ENCODE data around the gene ACP2. TPM values are rescaled to one million over a fixed set of nuclear protein-coding genes. Genes with fewer than 3 reads are reported as not detected.

Gene ACP2
- total and polyA plus RNA-seq, 4 donors = 40.3 to 94.4 (median 79.3) TPM

DNA sequence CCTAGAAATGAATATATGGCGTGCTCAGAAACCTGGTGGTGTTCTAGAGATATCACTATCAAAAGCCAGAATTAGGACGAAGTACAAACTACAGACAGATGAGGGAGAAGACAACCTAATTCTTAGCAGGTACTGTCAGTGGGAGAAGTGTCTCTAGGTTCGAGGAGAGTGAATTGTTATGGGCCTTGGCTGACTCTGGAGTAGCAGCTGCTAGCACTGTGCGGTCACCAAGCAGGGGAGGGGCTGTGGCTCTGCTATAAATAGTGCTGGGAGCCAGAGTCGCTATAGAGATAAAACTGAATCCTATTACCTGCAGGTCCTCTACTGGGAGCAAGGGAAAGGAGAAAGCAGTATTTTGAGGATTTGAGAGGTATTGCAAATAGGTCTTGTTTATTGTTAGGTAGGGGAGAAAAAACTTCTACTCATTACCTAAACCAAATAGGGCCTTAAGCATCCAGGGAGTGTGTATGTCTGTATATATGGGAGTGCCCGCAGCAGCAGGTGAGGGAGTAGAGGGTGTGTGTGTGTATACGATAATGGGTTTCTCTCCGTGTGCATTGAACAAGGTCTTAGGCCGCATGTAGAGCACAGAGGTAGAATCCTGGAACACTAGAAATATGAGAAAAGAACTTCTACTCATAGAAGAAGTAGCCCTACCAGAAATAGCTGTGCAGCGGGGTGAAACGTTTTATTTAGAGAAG, 23.5 kb upstream of the ACP2 start:
- TF ChIP-seq FOXA1 (IDR thresholded peaks at IDR 0.05) = no peak
- TF ChIP-seq ZBTB33 (IDR thresholded peaks at IDR 0.05) = no peak
- TF ChIP-seq, protein P1, sequence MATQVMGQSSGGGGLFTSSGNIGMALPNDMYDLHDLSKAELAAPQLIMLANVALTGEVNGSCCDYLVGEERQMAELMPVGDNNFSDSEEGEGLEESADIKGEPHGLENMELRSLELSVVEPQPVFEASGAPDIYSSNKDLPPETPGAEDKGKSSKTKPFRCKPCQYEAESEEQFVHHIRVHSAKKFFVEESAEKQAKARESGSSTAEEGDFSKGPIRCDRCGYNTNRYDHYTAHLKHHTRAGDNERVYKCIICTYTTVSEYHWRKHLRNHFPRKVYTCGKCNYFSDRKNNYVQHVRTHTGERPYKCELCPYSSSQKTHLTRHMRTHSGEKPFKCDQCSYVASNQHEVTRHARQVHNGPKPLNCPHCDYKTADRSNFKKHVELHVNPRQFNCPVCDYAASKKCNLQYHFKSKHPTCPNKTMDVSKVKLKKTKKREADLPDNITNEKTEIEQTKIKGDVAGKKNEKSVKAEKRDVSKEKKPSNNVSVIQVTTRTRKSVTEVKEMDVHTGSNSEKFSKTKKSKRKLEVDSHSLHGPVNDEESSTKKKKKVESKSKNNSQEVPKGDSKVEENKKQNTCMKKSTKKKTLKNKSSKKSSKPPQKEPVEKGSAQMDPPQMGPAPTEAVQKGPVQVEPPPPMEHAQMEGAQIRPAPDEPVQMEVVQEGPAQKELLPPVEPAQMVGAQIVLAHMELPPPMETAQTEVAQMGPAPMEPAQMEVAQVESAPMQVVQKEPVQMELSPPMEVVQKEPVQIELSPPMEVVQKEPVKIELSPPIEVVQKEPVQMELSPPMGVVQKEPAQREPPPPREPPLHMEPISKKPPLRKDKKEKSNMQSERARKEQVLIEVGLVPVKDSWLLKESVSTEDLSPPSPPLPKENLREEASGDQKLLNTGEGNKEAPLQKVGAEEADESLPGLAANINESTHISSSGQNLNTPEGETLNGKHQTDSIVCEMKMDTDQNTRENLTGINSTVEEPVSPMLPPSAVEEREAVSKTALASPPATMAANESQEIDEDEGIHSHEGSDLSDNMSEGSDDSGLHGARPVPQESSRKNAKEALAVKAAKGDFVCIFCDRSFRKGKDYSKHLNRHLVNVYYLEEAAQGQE (IDR thresholded peaks at IDR 0.05) = no peak
- TF ChIP-seq RXRA (IDR thresholded peaks at IDR 0.05) = no peak
- Histone ChIP-seq H3K36me3 (ENCODE audit: control insufficient read depth in 4 of 4, insufficient read depth in 3 of 4, low read depth in 1 of 4, low read length in 3 of 4) (peaks cover 12 to 28% (median 22%) of the 10 kb centered on the region in 4 donors), H3K9me3 (ENCODE audit: control insufficient read depth in 4 of 4, low read length in 3 of 4) (no peaks in the 10 kb centered on the region), H3K27ac (ENCODE audit: low read depth in 1 of 2, low read length in 2 of 2) (no peak overlapping the region), H3K4me3 (ENCODE audit: low read depth in 1 of 3, low read length in 3 of 3) (no peak overlapping the region), H3K4me1 (ENCODE audit: control insufficient read depth in 4 of 4, insufficient read depth in 4 of 4, low read length in 3 of 4) (peaks cover 0 to 28% (median 20%) of the 10 kb centered on the region in 4 donors), H3K9ac (ENCODE audit: low read depth in 1 of 2, low read length in 2 of 2) (no peak overlapping the region), H3K27me3 (ENCODE audit: control insufficient read depth in 4 of 4, insufficient read depth in 4 of 4, low read length in 3 of 4) (no peaks in the 10 kb centered on the region)
- no peak for DNase-seq (ENCODE audit: low spot score)
- 78% methylated on average over 11 of the region's 11 CpGs for WGBS

DNA sequence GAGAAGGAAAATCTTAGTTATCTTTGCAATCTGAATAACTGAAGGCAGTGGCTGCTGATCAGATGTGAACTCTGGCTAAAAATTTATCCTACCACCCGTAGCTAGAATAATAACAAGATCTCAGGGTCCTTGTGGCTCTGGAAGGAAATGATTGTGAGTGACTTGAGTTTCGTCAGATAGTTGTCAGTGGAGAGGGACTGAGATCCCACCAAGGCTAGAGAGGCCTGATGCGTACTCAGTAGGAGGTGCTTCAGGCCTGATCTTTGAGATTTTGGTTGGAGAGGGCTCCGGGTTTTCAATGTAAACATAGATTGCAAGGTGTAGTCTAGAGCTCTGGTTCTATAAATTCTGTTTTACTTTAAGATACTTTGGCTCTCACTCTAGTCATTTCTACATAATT, 22.7 kb upstream of the ACP2 start:
- 51% methylated on average over 4 of the region's 4 CpGs for WGBS
- Histone ChIP-seq H3K36me3 (ENCODE audit: control insufficient read depth in 4 of 4, insufficient read depth in 3 of 4, low read depth in 1 of 4, low read length in 3 of 4) (peaks cover 8 to 22% (median 14%) of the 10 kb centered on the region in 4 donors), H3K9ac (ENCODE audit: low read depth in 1 of 2, low read length in 2 of 2) (peak overlapping the region in 1 of 2 donors; percentile 41), H3K9me3 (ENCODE audit: control insufficient read depth in 4 of 4, low read length in 3 of 4) (no peaks in the 10 kb centered on the region), H3K27me3 (ENCODE audit: control insufficient read depth in 4 of 4, insufficient read depth in 4 of 4, low read length in 3 of 4) (no peaks in the 10 kb centered on the region), H3K4me3 (ENCODE audit: low read depth in 1 of 3, low read length in 3 of 3) (no peak overlapping the region), H3K4me1 (ENCODE audit: control insufficient read depth in 4 of 4, insufficient read depth in 4 of 4, low read length in 3 of 4) (peaks cover 0 to 28% (median 20%) of the 10 kb centered on the region in 4 donors), H3K27ac (ENCODE audit: low read depth in 1 of 2, low read length in 2 of 2) (peak overlapping the region in 1 of 2 donors; percentile 23)
- no peak for TF ChIP-seq RAD21 (IDR thresholded peaks at IDR 0.05)
- no peak for DNase-seq (ENCODE audit: low spot score)

- no peaks in the 10 kb centered on the region for H3K27me3 ChIP-seq (ENCODE audit: control insufficient read depth in 4 of 4, insufficient read depth in 4 of 4, low read length in 3 of 4)
- 3% methylated on average over 34 of the region's 34 CpGs for WGBS
- no peak for TF ChIP-seq NR2F2 (IDR thresholded peaks at IDR 0.05)
- TF ChIP-seq, protein P1 (IDR thresholded peaks at IDR 0.05) = peak; percentile 43
- TF ChIP-seq RAD21 (IDR thresholded peaks at IDR 0.05) = peak; percentile 56 to 64
- H3K36me3 ChIP-seq (ENCODE audit: control insufficient read depth in 4 of 4, insufficient read depth in 3 of 4, low read depth in 1 of 4, low read length in 3 of 4) = peaks cover 3 to 17% (median 8%) of the 10 kb centered on the region in 4 donors
- no peaks in the 10 kb centered on the region for H3K9me3 ChIP-seq (ENCODE audit: control insufficient read depth in 4 of 4, low read length in 3 of 4)
- H3K27ac ChIP-seq (ENCODE audit: low read depth in 1 of 2, low read length in 2 of 2) = peak overlapping the region; percentile 88 to 97
- no peak for DNase-seq (ENCODE audit: low spot score)
- peak overlapping the region; percentile 62 to 88 (median 79) for H3K4me3 ChIP-seq (ENCODE audit: low read depth in 1 of 3, low read length in 3 of 3)
- H3K4me1 ChIP-seq (ENCODE audit: control insufficient read depth in 4 of 4, insufficient read depth in 4 of 4, low read length in 3 of 4) = peaks cover 0 to 28% (median 20%) of the 10 kb centered on the region in 4 donors
- peak overlapping the region in 1 of 2 donors; percentile 41 for H3K9ac ChIP-seq (ENCODE audit: low read depth in 1 of 2, low read length in 2 of 2)
Measured at GRCh38 chr11:47270331-47271271, 22.0 kb upstream of the ACP2 start.
